ENCODE measurements around the gene PIP4K2A. TPM values are rescaled to one million over a fixed set of nuclear protein-coding genes. Genes with fewer than 3 reads are reported as not detected.
A peak's percentile ranks its signal among the peaks of the same experiment; 100 is the strongest.
"Not testable (repeated sequence)": the region's sequence is repeated elsewhere in the genome, so short reads cannot be mapped to it uniquely, and the experiment has no call there.

The PIP4K2A gene
- polyA plus RNA-seq, 1 donor = 15.3 TPM

DNA sequence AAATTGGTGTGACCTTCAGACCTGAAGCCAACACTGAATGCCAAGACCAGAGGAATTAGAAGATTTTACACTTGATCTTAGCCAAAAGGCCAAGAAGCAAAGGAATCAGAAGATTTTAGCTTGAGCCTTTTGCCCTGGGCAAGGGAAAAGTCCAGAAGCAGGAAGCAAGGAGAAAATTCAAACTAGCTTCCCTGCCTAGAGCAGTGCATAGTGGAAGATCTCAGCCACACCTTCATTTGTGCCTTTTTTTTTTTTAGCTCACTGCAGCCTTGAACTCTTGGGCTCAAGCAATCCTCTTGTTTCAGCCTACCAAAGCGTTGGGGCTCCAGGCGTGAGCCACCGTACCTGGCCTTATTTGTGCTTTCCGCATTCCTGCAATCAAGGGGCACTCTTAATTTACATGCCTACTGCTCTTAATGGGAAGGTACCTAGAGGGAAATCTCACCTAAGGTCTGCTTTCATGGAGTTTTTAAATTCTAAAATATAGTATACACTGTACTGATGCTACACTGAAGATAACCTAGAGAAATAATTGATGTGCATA is 8.3 kb upstream of the PIP4K2A start:
- H3K4me1 ChIP-seq (ENCODE audit: control insufficient read depth, insufficient read depth, low read length) = no peaks in the 10 kb centered on the region
- H3K4me3 ChIP-seq (ENCODE audit: low read length) = no peak overlapping the region
- no peak for DNase-seq
- H3K27me3 ChIP-seq (ENCODE audit: control insufficient read depth, insufficient read depth, low read length) = peaks cover 4% of the 10 kb centered on the region
- no peaks in the 10 kb centered on the region for H3K9me3 ChIP-seq (ENCODE audit: control insufficient read depth, low read depth, low read length)
- no peaks in the 10 kb centered on the region for H3K36me3 ChIP-seq (ENCODE audit: control insufficient read depth, insufficient read depth, low read length)
- WGBS (ENCODE audit: insufficient coverage, low lambda C conversion rate) = no CpG with 5 or more reads among the region's 4 CpGs
- H3K27ac ChIP-seq (ENCODE audit: low read length) = no peak overlapping the region

DNA sequence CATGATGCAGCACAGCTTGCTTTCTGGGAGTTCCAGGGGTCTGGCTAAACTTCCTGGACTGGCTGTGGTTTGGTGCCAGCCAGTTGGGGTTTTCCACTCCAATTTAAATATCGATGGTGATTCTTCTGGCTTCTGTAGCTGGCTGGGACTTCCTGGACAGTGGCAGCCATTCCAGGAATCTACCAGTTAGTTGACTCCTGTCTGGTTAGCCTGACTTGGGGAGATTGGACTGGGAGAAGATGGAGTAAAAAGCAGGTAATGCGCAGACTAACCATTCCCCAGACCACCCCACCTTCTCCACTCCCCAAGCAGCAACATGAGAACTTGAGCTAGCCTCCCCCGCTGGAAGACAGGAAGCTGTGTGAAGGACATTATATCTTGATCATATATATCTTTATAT is 6.3 kb upstream of the PIP4K2A start:
- Histone ChIP-seq H3K9me3 (ENCODE audit: control insufficient read depth, low read depth, low read length) (no peaks in the 10 kb centered on the region), H3K27ac (ENCODE audit: low read length) (no peak overlapping the region), H3K27me3 (ENCODE audit: control insufficient read depth, insufficient read depth, low read length) (peaks cover 8% of the 10 kb centered on the region), H3K4me1 (ENCODE audit: control insufficient read depth, insufficient read depth, low read length) (no peaks in the 10 kb centered on the region), H3K4me3 (ENCODE audit: low read length) (no peak overlapping the region), H3K36me3 (ENCODE audit: control insufficient read depth, insufficient read depth, low read length) (no peaks in the 10 kb centered on the region)
- no peak for DNase-seq
- 100% methylated on average over 1 of the region's 3 CpGs for WGBS (ENCODE audit: insufficient coverage, low lambda C conversion rate)

DNA sequence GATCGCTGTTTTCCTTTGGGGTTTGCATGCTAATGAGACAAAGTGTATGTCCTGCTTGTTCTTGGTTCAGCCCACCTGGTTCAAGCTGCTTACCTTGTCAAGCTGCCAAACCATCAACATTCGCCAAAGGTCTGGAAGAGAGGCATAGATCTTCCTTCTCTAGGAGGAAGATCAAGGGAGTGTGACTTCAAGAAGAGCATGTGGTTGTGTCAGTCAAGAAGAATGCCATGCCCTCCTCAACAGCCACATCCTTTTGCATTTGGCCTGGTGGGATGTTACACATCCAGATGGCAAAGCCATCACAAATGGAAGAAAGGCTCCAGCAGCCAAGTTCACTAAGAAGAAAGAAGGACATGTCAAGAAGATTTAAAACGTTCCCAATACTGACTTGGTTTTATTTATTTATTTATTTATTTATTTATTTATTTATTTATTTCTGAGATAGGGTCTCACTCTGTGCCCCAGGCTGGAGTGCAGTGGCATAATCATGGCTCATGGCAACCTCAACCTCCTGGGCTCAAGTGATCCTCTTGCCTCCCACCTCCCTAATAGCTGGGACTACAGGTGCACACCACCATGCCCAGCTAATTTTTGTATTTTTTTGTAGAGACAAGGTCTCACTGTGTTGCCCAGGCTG is 5.1 kb upstream of the PIP4K2A start:
- Histone ChIP-seq H3K9me3 (ENCODE audit: control insufficient read depth, low read depth, low read length) (no peaks in the 10 kb centered on the region), H3K4me3 (ENCODE audit: low read length) (no peak overlapping the region), H3K4me1 (ENCODE audit: control insufficient read depth, insufficient read depth, low read length) (peaks cover 4% of the 10 kb centered on the region), H3K27me3 (ENCODE audit: control insufficient read depth, insufficient read depth, low read length) (peaks cover 13% of the 10 kb centered on the region), H3K27ac (ENCODE audit: low read length) (no peak overlapping the region), H3K36me3 (ENCODE audit: control insufficient read depth, insufficient read depth, low read length) (no peaks in the 10 kb centered on the region)
- no peak for DNase-seq
- no CpG with 5 or more reads among the region's 3 CpGs for WGBS (ENCODE audit: insufficient coverage, low lambda C conversion rate)

DNA sequence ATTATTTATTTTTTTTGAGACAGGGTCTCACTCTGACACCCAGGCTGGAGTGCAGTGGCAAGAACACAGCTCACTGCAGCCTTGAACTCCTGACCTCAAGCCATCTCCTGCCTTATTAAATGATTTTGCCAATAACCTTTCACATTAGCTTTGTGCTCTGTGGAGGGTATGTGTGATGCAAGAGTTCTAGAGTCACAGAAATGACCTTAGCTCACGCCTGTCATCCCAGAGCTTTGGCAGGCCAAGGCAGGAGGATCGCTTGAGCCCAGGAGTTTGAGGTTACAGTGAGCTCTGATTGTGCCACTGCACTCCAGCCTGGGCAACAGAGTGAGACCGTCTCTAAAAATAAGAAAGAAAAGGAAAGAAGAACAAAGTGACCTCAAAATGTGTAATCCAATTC is 4.3 kb upstream of the PIP4K2A start:
- not testable (repeated sequence) for H3K27ac ChIP-seq (ENCODE audit: low read length); DNase-seq; H3K36me3 ChIP-seq (ENCODE audit: control insufficient read depth, insufficient read depth, low read length); H3K9me3 ChIP-seq (ENCODE audit: control insufficient read depth, low read depth, low read length); H3K4me3 ChIP-seq (ENCODE audit: low read length); H3K4me1 ChIP-seq (ENCODE audit: control insufficient read depth, insufficient read depth, low read length)
- WGBS (ENCODE audit: insufficient coverage, low lambda C conversion rate) = 100% methylated on average over 2 of the region's 3 CpGs
- peaks cover 13% of the 10 kb centered on the region for H3K27me3 ChIP-seq (ENCODE audit: control insufficient read depth, insufficient read depth, low read length)

DNA sequence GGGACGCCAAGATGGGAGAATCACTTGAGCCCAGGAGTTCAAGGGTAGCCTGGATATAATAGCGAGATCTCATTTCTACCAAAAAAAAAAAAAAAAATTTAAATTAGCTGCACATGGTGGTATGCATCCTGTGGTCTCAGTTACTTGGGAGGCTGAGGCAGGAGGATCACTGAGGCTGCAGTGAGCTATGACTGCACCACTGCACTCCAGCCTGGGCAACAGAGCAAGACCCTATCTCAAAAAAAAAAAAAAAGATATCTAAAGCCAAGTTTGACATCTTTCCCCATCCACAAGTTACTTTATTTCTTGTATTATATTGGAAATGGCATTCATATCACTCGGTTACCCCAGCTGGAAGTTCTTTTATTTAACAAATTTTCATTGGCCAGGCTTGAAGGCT is 3.4 kb upstream of the PIP4K2A start:
- no peak for DNase-seq
- Histone ChIP-seq H3K4me1 (ENCODE audit: control insufficient read depth, insufficient read depth, low read length) (peaks cover 4% of the 10 kb centered on the region), H3K27ac (ENCODE audit: low read length) (no peak overlapping the region), H3K36me3 (ENCODE audit: control insufficient read depth, insufficient read depth, low read length) (no peaks in the 10 kb centered on the region), H3K27me3 (ENCODE audit: control insufficient read depth, insufficient read depth, low read length) (peaks cover 20% of the 10 kb centered on the region), H3K9me3 (ENCODE audit: control insufficient read depth, low read depth, low read length) (no peaks in the 10 kb centered on the region), H3K4me3 (ENCODE audit: low read length) (no peak overlapping the region)
- WGBS (ENCODE audit: insufficient coverage, low lambda C conversion rate) = 92% methylated on average over 2 of the region's 3 CpGs

DNA sequence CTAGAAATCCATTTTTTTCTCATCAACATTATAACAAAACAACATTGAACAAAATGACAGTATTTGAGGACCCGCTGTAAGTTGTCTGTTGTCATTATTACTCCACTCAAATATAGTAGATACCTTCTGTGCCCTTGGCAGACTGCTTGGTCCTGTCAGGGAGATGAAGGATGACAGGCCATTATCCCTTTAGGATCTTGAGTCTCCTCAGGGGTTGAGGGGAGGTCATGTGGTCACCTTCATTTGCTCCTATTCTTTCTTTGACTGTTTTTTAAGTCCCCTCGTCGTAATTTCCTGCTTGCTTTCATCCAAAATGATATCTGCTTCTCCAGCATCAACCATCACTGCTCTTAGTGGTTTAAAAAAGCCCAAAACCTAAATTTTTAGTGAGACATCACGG is 2.6 kb upstream of the PIP4K2A start:
- peaks cover 20% of the 10 kb centered on the region for H3K27me3 ChIP-seq (ENCODE audit: control insufficient read depth, insufficient read depth, low read length)
- H3K9me3 ChIP-seq (ENCODE audit: control insufficient read depth, low read depth, low read length) = no peaks in the 10 kb centered on the region
- no peak overlapping the region for H3K4me3 ChIP-seq (ENCODE audit: low read length)
- no peak overlapping the region for H3K27ac ChIP-seq (ENCODE audit: low read length)
- 71% methylated on average over 1 of the region's 4 CpGs for WGBS (ENCODE audit: insufficient coverage, low lambda C conversion rate)
- DNase-seq = no peak
- no peaks in the 10 kb centered on the region for H3K36me3 ChIP-seq (ENCODE audit: control insufficient read depth, insufficient read depth, low read length)
- H3K4me1 ChIP-seq (ENCODE audit: control insufficient read depth, insufficient read depth, low read length) = peaks cover 4% of the 10 kb centered on the region

DNA sequence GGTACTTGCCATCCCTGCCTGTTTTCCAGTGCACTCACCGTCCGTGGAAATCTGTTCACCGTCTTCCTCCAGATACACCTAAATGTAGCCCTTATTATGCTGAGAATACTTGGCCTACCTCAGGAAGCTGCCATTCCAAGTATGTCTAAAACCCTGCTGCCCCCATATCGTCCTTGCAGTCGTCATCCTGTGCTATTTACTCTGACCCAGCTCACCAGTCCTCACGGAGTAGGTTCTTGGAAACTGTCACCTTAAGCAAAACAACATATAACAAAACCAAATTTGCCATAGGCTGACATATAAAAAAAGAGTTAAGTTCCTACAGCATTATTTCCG is 880 bp upstream of the PIP4K2A start:
- Histone ChIP-seq H3K27me3 (ENCODE audit: control insufficient read depth, insufficient read depth, low read length) (peaks cover 20% of the 10 kb centered on the region), H3K36me3 (ENCODE audit: control insufficient read depth, insufficient read depth, low read length) (no peaks in the 10 kb centered on the region), H3K4me1 (ENCODE audit: control insufficient read depth, insufficient read depth, low read length) (peaks cover 4% of the 10 kb centered on the region), H3K9me3 (ENCODE audit: control insufficient read depth, low read depth, low read length) (no peaks in the 10 kb centered on the region), H3K4me3 (ENCODE audit: low read length) (no peak overlapping the region), H3K27ac (ENCODE audit: low read length) (no peak overlapping the region)
- WGBS (ENCODE audit: insufficient coverage, low lambda C conversion rate) = no CpG with 5 or more reads among the region's 7 CpGs
- no peak for DNase-seq

DNA sequence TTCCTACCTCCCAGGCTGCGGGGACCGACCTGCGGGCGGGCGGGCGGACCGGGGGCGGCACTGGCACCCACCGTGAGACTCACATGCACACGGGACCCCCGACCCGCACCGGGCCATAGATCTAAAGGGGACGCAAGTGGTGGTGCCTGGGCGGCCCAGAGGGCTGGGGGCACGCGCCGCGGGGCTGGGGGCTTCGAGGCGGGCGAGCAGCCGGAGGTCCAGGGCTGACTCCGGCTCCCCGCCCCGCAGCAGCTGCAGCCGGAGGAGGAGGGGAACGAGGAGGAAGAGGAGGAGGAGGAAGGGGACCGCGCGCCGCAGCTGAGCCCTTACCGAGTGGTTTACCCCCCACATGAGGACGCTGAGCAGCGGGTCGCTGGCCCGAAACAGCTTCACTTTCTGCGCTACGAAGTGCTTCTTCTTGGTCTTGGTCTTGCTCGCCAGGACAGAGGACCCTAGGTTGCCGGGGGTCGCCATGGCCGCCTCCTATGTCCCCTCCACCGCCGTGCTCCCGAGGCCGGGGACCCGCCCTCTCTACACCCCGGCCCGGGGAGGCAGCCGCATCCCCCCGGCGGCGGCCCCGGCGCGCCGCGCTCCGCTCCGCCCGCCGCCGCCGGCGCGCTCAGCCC is 412 bp downstream of the PIP4K2A start:
- Histone ChIP-seq H3K27ac (ENCODE audit: low read length) (peak overlapping the region; percentile 53), H3K9me3 (ENCODE audit: control insufficient read depth, low read depth, low read length) (no peaks in the 10 kb centered on the region), H3K27me3 (ENCODE audit: control insufficient read depth, insufficient read depth, low read length) (peaks cover 20% of the 10 kb centered on the region), H3K36me3 (ENCODE audit: control insufficient read depth, insufficient read depth, low read length) (no peaks in the 10 kb centered on the region), H3K4me3 (ENCODE audit: low read length) (peak overlapping the region; percentile 84), H3K4me1 (ENCODE audit: control insufficient read depth, insufficient read depth, low read length) (peaks cover 4% of the 10 kb centered on the region)
- DNase-seq = no peak
- WGBS (ENCODE audit: insufficient coverage, low lambda C conversion rate) = no CpG with 5 or more reads among the region's 67 CpGs

DNA sequence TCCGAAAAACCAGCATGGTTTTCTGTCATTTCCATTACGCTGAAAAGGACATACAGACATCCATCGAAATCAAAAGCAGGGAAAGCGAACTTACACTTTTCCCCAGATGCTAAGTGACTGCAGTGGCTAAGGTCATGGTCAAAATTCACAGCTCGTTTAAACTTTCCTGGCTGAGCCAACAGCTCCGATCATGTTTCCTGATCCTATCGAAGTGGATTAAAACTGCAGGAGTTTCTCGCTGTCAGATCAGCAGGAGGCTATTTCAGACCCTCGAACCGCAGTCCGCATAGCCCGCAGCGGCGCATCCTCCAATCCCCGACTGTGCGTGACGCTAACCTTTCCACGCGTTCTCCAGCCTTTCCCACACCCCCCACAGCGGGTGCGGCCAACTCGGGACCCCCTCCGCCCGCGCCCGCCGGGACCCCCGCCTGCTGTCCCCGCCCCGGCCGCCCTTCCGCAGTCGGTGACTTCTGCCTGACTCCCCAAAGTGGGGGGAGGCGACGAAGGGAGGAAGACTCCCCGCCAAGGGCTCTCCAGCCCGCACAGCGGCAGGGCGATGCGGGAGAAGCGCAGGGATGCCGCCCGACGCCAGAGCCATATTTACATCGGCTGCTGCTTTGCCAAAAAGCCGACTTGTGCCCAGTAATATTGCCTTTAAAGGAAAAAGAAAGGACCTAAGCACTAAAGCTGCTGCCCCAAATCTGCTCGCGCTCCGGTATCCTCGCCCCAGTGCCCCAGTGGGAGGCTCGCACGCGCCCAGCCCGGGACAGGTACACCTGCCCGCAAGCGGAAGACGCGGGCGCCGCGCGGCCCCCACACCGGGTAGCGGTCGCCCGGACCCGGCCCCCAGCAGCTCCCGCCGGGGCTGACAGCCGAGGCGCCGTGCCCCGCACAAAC is 1.2 kb downstream of the PIP4K2A start:
- Histone ChIP-seq H3K4me3 (ENCODE audit: low read length) (peak overlapping the region; percentile 84), H3K27ac (ENCODE audit: low read length) (no peak overlapping the region), H3K27me3 (ENCODE audit: control insufficient read depth, insufficient read depth, low read length) (peaks cover 20% of the 10 kb centered on the region), H3K9me3 (ENCODE audit: control insufficient read depth, low read depth, low read length) (no peaks in the 10 kb centered on the region), H3K36me3 (ENCODE audit: control insufficient read depth, insufficient read depth, low read length) (no peaks in the 10 kb centered on the region), H3K4me1 (ENCODE audit: control insufficient read depth, insufficient read depth, low read length) (peaks cover 4% of the 10 kb centered on the region)
- WGBS (ENCODE audit: insufficient coverage, low lambda C conversion rate) = 0% methylated on average over 1 of the region's 73 CpGs
- DNase-seq = peak in 1 of 2 donors; percentile 34

DNA sequence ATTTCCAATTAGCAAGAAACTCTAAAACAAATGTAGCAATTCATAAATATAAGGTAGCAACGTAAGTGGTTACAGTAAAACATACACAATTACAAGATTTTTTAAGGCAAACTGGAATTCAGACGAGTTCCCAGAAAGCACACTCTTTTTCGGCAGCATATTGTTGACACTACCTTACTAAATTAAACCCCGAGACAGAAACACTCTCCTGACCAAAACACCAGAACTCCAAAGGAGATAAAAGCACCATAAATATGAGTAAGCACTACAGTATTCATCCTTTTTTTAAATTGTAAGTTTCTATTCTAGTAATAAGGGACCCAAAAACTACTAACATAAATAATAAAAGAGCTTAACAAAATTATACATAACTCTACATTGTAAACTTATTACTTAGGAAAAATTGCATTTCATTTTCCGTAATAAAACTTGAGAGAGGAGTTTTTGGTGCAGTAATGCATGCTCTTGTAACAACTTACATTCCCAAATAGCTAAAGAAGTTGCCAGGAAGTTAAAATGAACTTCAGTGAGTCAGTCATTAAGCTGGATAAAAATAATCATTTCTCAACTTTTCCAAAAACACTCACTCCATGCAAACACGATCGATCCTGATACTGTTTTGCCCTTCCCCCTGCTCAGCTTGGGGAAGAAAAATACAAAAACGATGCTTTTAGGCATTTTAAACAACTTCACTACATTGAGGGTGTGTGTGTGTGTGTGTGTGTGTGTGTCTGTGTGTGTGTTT is 2.0 kb downstream of the PIP4K2A start:
- H3K36me3 ChIP-seq (ENCODE audit: control insufficient read depth, insufficient read depth, low read length) = no peaks in the 10 kb centered on the region
- no peak overlapping the region for H3K27ac ChIP-seq (ENCODE audit: low read length)
- 90% methylated on average over 2 of the region's 8 CpGs for WGBS (ENCODE audit: insufficient coverage, low lambda C conversion rate)

More for the DNA sequence above, 2.0 kb downstream of the PIP4K2A start:
- no peaks in the 10 kb centered on the region for H3K9me3 ChIP-seq (ENCODE audit: control insufficient read depth, low read depth, low read length)
- peaks cover 4% of the 10 kb centered on the region for H3K4me1 ChIP-seq (ENCODE audit: control insufficient read depth, insufficient read depth, low read length)
- H3K27me3 ChIP-seq (ENCODE audit: control insufficient read depth, insufficient read depth, low read length) = peaks cover 20% of the 10 kb centered on the region
- no peak for DNase-seq
- H3K4me3 ChIP-seq (ENCODE audit: low read length) = peak overlapping the region; percentile 84

Data from large intestine (tissue), 3 donors.